HEK293 (cell line): Measurements from ENCODE around the gene PIP5K1B.

ENCODE experiments used
- CTCF ChIA-PET: fragments of 350-600 bp; formaldehyde crosslinking; extraction: SDS; loops from one replicate; lab custom pipeline; 2021; ENCODE audit warnings: antibody characterized with exemption; lab: Yijun Ruan, JAX
- POLR2A ChIA-PET: fragments of 300-600 bp; formaldehyde crosslinking; extraction: SDS; loops from one replicate; lab custom pipeline; 2020; ENCODE audit warnings: antibody characterized with exemption, inconsistent platforms; lab: Yijun Ruan, JAX
- H3K27ac ChIP-seq: fragments of 200-500 bp; sonication (Bioruptor generic); 2 replicates; pipeline ENCODE4 v1.5.1; 2014; ENCODE audit warnings: low read depth, low read length, control low read depth, inconsistent platforms; ENCODE audit errors: extremely low read depth
- H3K36me3 ChIP-seq, 2 experiments: fragments of 200-500 bp in 1 of 2; sonication (Bioruptor generic) in 1 of 2; 1 replicate in 1 of 2; 2 replicates in 1 of 2; pipeline ENCODE4 v1.5.1; 2014 to 2017; ENCODE audit warnings: inconsistent platforms in 2 of 2, low read length in 2 of 2; ENCODE audit not compliant: control insufficient read depth in 2 of 2, insufficient read depth in 1 of 2
- H3K4me1 ChIP-seq: fragments of 200-500 bp; sonication (Bioruptor generic); 2 replicates; pipeline ENCODE4 v1.5.1; 2014; ENCODE audit warnings: mild to moderate bottlenecking, low read length, inconsistent platforms; ENCODE audit not compliant: control insufficient read depth, insufficient read depth
- H3K4me3 ChIP-seq: 2 replicates; pipeline ENCODE4 v1.5.1; 2011; ENCODE audit warnings: low read depth, mild to moderate bottlenecking, control low read depth, low read length, moderate library complexity
- H3K9me3 ChIP-seq: fragments of 200-500 bp; sonication (Bioruptor generic); 2 replicates; pipeline ENCODE4 v1.5.1; 2014; ENCODE audit warnings: low read depth, low read length, inconsistent platforms; ENCODE audit not compliant: control insufficient read depth, insufficient read depth
- BCL11A ChIP-seq: fragments of 450-650 bp; formaldehyde crosslinking; IDR thresholded peaks from 2 replicates; pipeline ENCODE4 v1.5.1; 2016; ENCODE audit warnings: low read depth, missing biosample characterization, missing genetic modification characterization
- FEZF1 ChIP-seq: fragments of 450-650 bp; formaldehyde crosslinking; IDR thresholded peaks from 2 replicates; pipeline ENCODE4 v1.5.1; 2016; ENCODE audit warnings: missing biosample characterization, missing genetic modification characterization
- GLI4 ChIP-seq: fragments of 450-650 bp; formaldehyde crosslinking; IDR thresholded peaks from 2 replicates; pipeline ENCODE4 v1.5.1; 2016; ENCODE audit warnings: missing biosample characterization, missing genetic modification characterization
- PRDM2 ChIP-seq: fragments of 450-650 bp; formaldehyde crosslinking; IDR thresholded peaks from 2 replicates; pipeline ENCODE4 v1.5.1; 2016; ENCODE audit warnings: missing biosample characterization, missing genetic modification characterization, borderline replicate concordance
- PRDM4 ChIP-seq: fragments of 450-650 bp; formaldehyde crosslinking; IDR thresholded peaks from 2 replicates; pipeline ENCODE4 v1.5.1; 2017; ENCODE audit warnings: missing biosample characterization, missing genetic modification characterization
- SCRT2 ChIP-seq: fragments of 450-650 bp; formaldehyde crosslinking; IDR thresholded peaks from 2 replicates; pipeline ENCODE4 v1.5.1; 2016; ENCODE audit warnings: missing biosample characterization, missing genetic modification characterization
- WT1 ChIP-seq: fragments of 450-650 bp; formaldehyde crosslinking; IDR thresholded peaks from 2 replicates; pipeline ENCODE4 v1.5.1; 2016; ENCODE audit warnings: missing biosample characterization, missing genetic modification characterization
- ZBTB1 ChIP-seq: fragments of 450-650 bp; formaldehyde crosslinking; IDR thresholded peaks from 2 replicates; pipeline ENCODE4 v1.5.1; 2016; ENCODE audit warnings: missing biosample characterization, missing genetic modification characterization
- ZBTB26 ChIP-seq: fragments of 450-650 bp; formaldehyde crosslinking; optimal IDR thresholded peaks from 2 replicates; pipeline ENCODE3; 2016; ENCODE audit warnings: missing biosample characterization, mild to moderate bottlenecking, missing genetic modification characterization
- ZBTB8A ChIP-seq: fragments of 450-650 bp; formaldehyde crosslinking; IDR thresholded peaks from 2 replicates; pipeline ENCODE4 v1.5.1; 2016; ENCODE audit warnings: missing biosample characterization, missing genetic modification characterization
- ZNF138 ChIP-seq: fragments of 450-650 bp; formaldehyde crosslinking; IDR thresholded peaks from 2 replicates; pipeline ENCODE4 v1.5.1; 2016; ENCODE audit warnings: missing biosample characterization, missing genetic modification characterization, borderline replicate concordance
- ZNF169 ChIP-seq: fragments of 450-650 bp; formaldehyde crosslinking; IDR thresholded peaks from 2 replicates; pipeline ENCODE4 v1.5.1; 2016; ENCODE audit warnings: missing biosample characterization, missing genetic modification characterization
- ZNF19 ChIP-seq: fragments of 450-650 bp; formaldehyde crosslinking; IDR thresholded peaks from 2 replicates; pipeline ENCODE4; 2016; ENCODE audit warnings: missing biosample characterization, missing genetic modification characterization, low read depth
- ZNF324 ChIP-seq: fragments of 450-650 bp; formaldehyde crosslinking; IDR thresholded peaks from 2 replicates; pipeline ENCODE4 v1.5.1; 2016; ENCODE audit warnings: missing biosample characterization, missing genetic modification characterization
- ZNF366 ChIP-seq: fragments of 450-650 bp; formaldehyde crosslinking; conservative IDR thresholded peaks from 2 replicates; pipeline ENCODE4 v1.5.1; 2016; ENCODE audit warnings: missing biosample characterization, missing genetic modification characterization
- ZNF521 ChIP-seq: fragments of 450-650 bp; formaldehyde crosslinking; IDR thresholded peaks from 2 replicates; pipeline ENCODE4 v1.5.1; 2017; ENCODE audit warnings: missing biosample characterization, mild to moderate bottlenecking, missing genetic modification characterization
- ZNF561 ChIP-seq: fragments of 450-650 bp; IDR thresholded peaks from 2 replicates; pipeline ENCODE4 v1.5.1; 2018; ENCODE audit warnings: missing biosample characterization, missing genetic modification characterization, borderline replicate concordance
- ZNF701 ChIP-seq: fragments of 450-650 bp; formaldehyde crosslinking; IDR thresholded peaks from 2 replicates; pipeline ENCODE4 v1.5.1; 2016; ENCODE audit warnings: missing biosample characterization, missing genetic modification characterization
- ZNF707 ChIP-seq: fragments of 450-650 bp; formaldehyde crosslinking; IDR thresholded peaks from 2 replicates; pipeline ENCODE4 v1.5.1; 2016; ENCODE audit warnings: missing biosample characterization, missing genetic modification characterization
- ZNF837 ChIP-seq: fragments of 450-650 bp; formaldehyde crosslinking; IDR thresholded peaks from 2 replicates; pipeline ENCODE4 v1.5.1; 2016; ENCODE audit warnings: missing biosample characterization, missing genetic modification characterization
- ZXDB ChIP-seq: fragments of 450-650 bp; formaldehyde crosslinking; IDR thresholded peaks from 2 replicates; pipeline ENCODE4 v1.5.1; 2016; ENCODE audit warnings: missing biosample characterization, missing genetic modification characterization
- TF ChIP-seq, protein P1 (sequence below): fragments of 450-650 bp; formaldehyde crosslinking; IDR thresholded peaks from 2 replicates; pipeline ENCODE4 v1.5.1; 2016; ENCODE audit warnings: missing biosample characterization, missing genetic modification characterization, borderline replicate concordance

Gene PIP5K1B

DNA sequence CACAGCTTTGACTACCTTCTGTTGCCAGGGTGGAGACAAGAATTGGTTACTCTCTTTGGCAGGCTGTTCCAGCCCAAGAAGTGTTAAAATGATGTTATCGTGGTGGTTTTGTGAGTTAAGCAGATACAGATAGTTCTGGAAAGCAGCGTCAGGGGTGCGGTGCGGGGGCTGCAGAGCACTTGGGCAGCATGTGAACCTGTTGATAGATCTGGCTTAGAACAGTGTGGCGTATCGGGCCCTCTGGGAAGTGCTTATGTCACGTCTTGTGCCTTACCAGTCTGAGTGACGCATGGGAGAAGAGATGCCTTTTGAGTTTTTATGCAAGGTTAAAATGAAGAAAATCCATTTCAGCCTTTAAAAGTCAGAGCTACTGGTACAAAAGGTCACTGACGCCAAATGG, 156.4 kb downstream of the PIP5K1B start:
- no peaks in the 10 kb centered on the region for H3K9me3 ChIP-seq
- no peak overlapping the region for H3K27ac ChIP-seq
- ChIA-PET CTCF (interaction anchor here (0.6 kb wide), 1 partner anchor 167 kb away, joined by 4 read pairs; no protein-coding TSS in a partner anchor), POLR2A (interaction anchor here (0.6 kb wide), 1 partner anchor 105 kb away, joined by 3 read pairs; no protein-coding TSS in a partner anchor)
- no peaks in the 10 kb centered on the region for H3K4me1 ChIP-seq
- no peaks in the 10 kb centered on the region for H3K36me3 ChIP-seq
- H3K4me3 ChIP-seq: no peak overlapping the region
- TF ChIP-seq ZXDB (tag by site-specific recombination) (no peak), SCRT2 (tag by site-specific recombination) (0 out of 2 replicates have a peak, but pooled peaks have one; percentile 17)
- TF ChIP-seq, all 188 proteins: peak for 1

DNA sequence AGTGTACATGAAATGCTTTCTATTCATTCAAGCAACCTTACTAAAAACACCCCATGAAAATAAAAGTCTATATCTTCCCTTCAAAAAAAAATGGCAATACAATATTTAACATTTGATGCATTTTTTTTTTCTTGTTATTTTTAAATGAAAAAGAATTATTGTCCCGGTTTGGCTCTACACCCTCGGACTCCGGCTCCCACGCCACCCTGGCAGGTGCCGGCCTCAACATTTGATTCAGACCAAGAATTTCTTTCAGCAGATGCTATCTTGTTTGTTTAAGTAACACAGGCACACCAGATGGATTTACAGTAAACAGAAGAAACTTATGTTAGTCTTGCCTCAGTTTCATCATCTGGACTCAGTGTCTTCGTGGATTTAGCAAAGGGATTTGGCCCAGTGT, 162.0 kb downstream of the PIP5K1B start:
- TF ChIP-seq GLI4 (tag by site-specific recombination): no peak
- no peak for TF ChIP-seq ZNF324 (tag by site-specific recombination)
- TF ChIP-seq ZNF837 (tag by site-specific recombination): no peak
- TF ChIP-seq ZNF707 (tag by site-specific recombination): no peak
- TF ChIP-seq, protein P1, sequence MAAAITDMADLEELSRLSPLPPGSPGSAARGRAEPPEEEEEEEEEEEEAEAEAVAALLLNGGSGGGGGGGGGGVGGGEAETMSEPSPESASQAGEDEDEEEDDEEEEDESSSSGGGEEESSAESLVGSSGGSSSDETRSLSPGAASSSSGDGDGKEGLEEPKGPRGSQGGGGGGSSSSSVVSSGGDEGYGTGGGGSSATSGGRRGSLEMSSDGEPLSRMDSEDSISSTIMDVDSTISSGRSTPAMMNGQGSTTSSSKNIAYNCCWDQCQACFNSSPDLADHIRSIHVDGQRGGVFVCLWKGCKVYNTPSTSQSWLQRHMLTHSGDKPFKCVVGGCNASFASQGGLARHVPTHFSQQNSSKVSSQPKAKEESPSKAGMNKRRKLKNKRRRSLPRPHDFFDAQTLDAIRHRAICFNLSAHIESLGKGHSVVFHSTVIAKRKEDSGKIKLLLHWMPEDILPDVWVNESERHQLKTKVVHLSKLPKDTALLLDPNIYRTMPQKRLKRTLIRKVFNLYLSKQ (tag by site-specific recombination): no peak
- TF ChIP-seq PRDM4 (tag by site-specific recombination): no peak
- no peak for TF ChIP-seq BCL11A (tag by site-specific recombination)
- TF ChIP-seq ZNF561 (tag by site-specific recombination): no peak
- no peak for TF ChIP-seq PRDM2 (tag by site-specific recombination)
- no peak for TF ChIP-seq ZNF19
- no peak overlapping the region for H3K27ac ChIP-seq
- ChIA-PET CTCF (no interaction called here), POLR2A (no interaction called here)
- H3K9me3 ChIP-seq: no peaks in the 10 kb centered on the region
- H3K36me3 ChIP-seq: no peaks in the 10 kb centered on the region
- H3K4me3 ChIP-seq: no peak overlapping the region
- H3K4me1 ChIP-seq: no peaks in the 10 kb centered on the region

- ChIA-PET CTCF (no interaction called here), POLR2A (no interaction called here)
- H3K36me3 ChIP-seq: no peaks in the 10 kb centered on the region
- no peaks in the 10 kb centered on the region for H3K4me1 ChIP-seq
- no peaks in the 10 kb centered on the region for H3K9me3 ChIP-seq
- no peak overlapping the region for H3K27ac ChIP-seq
- no peak overlapping the region for H3K4me3 ChIP-seq
- TF ChIP-seq ZNF366 (tag by site-specific recombination) (no peak), ZNF701 (tag by site-specific recombination) (no peak), ZNF138 (no peak), ZBTB1 (no peak), ZNF837 (tag by site-specific recombination) (no peak), ZNF561 (tag by site-specific recombination) (no peak), ZNF169 (tag by site-specific recombination) (no peak), ZNF521 (no peak), ZXDB (tag by site-specific recombination) (no peak), ZBTB26 (tag by site-specific recombination) (no peak), ZBTB8A (tag by site-specific recombination) (no peak), WT1 (tag by site-specific recombination) (no peak), FEZF1 (tag by site-specific recombination) (no peak)
Observed at GRCh38 chr9:68869022-68869421, 164.0 kb downstream of the PIP5K1B start.
